Tibial nerve (tissue), 4 donors: ENCODE measurements around the gene HLF. TPM values are rescaled to one million over a fixed set of nuclear protein-coding genes. Genes with fewer than 3 reads are reported as not detected.

ENCODE experiments used
- DNase-seq, 2 donors: peaks; one replicate each; pipeline ENCODE4 v3.0.0-alpha.2; 2019; ENCODE audit warnings: low spot score in 2 of 2
- H3K27ac ChIP-seq, 4 donors: fragments of 200-600 bp; sonication (generic) in 3 of 4; one replicate each; pipeline ENCODE4 v1.5.1; 2017 to 2019; ENCODE audit warnings: mild to moderate bottlenecking in 1 of 4
- H3K27me3 ChIP-seq, 2 donors: fragments of 200-600 bp; sonication (generic) in 1 of 2; one replicate each; pipeline versions ENCODE4 v1.5.1 to v1.6.0; 2017 to 2019
- H3K36me3 ChIP-seq, 3 donors: fragments of 200-600 bp; sonication (generic); one replicate each; pipeline ENCODE4 v1.5.1; 2018 to 2019
- H3K4me1 ChIP-seq, 4 donors: fragments of 200-600 bp; sonication (generic) in 3 of 4; one replicate each; pipeline ENCODE4 v1.5.1; 2017 to 2019
- H3K4me3 ChIP-seq, 4 donors: fragments of 200-600 bp; sonication (generic) in 3 of 4; one replicate each; pipeline ENCODE4 v1.5.1; 2017 to 2019; ENCODE audit warnings: mild to moderate bottlenecking in 1 of 4, moderate library complexity in 1 of 4
- H3K9me3 ChIP-seq, 4 donors: fragments of 200-600 bp; sonication (generic) in 3 of 4; one replicate each; pipeline ENCODE4 v1.5.1; 2017 to 2019
- EP300 ChIP-seq, 2 donors: sonication (generic); formaldehyde crosslinking; IDR thresholded peaks; one replicate each; pipeline ENCODE4 v1.6.1; 2017; ENCODE audit warnings: antibody characterized with exemption in 2 of 2, mild to moderate bottlenecking in 1 of 2
- POLR2A ChIP-seq, 2 donors: fragments of 450-650 bp; IDR thresholded peaks; one replicate each; pipeline ENCODE4 v1.6.1; 2017; ENCODE audit warnings: antibody characterized with exemption in 2 of 2, mild to moderate bottlenecking in 2 of 2, moderate library complexity in 2 of 2
- WGBS, 2 donors: methylation state at CpG; one replicate each; pipeline ENCODE4 v1.1.5; 2018; 5-methylcytosine and 5-hydroxymethylcytosine counted together
- total RNA-seq, 4 donors: library from RNA; depleted of rRNA; stranded (reverse); fragments of >200 nt; gene quantifications; one replicate each; pipeline ENCODE4 v1.1.0, GENCODE V29; 2016
- TF ChIP-seq, protein P1 (sequence below), 5 experiments: fragments of 200-600 bp in 3 of 5; fragments of 450-650 bp in 2 of 5; sonication (generic) in 3 of 5; IDR thresholded peaks; one replicate each; pipeline ENCODE4 v1.5.1; 2016 to 2019; ENCODE audit warnings: antibody characterized with exemption in 5 of 5, mild to moderate bottlenecking in 3 of 5, moderate library complexity in 2 of 5

HLF gene
- total RNA-seq, 4 donors from 2014 or later, result 19.5 to 42.5 (median 36.0) TPM

GRCh38 chr17:55274355-55275255 is 9.8 kb downstream of the HLF start:
- H3K4me1 ChIP-seq, result peaks cover 0 to 76% (median 35%) of the 10 kb centered on the region in 4 donors
- TF ChIP-seq EP300 (IDR thresholded peaks at IDR 0.05) (no peak), POLR2A (IDR thresholded peaks at IDR 0.05) (no peak)
- TF ChIP-seq, protein P1, sequence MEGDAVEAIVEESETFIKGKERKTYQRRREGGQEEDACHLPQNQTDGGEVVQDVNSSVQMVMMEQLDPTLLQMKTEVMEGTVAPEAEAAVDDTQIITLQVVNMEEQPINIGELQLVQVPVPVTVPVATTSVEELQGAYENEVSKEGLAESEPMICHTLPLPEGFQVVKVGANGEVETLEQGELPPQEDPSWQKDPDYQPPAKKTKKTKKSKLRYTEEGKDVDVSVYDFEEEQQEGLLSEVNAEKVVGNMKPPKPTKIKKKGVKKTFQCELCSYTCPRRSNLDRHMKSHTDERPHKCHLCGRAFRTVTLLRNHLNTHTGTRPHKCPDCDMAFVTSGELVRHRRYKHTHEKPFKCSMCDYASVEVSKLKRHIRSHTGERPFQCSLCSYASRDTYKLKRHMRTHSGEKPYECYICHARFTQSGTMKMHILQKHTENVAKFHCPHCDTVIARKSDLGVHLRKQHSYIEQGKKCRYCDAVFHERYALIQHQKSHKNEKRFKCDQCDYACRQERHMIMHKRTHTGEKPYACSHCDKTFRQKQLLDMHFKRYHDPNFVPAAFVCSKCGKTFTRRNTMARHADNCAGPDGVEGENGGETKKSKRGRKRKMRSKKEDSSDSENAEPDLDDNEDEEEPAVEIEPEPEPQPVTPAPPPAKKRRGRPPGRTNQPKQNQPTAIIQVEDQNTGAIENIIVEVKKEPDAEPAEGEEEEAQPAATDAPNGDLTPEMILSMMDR (IDR thresholded peaks at IDR 0.05), result no peak

DNA sequence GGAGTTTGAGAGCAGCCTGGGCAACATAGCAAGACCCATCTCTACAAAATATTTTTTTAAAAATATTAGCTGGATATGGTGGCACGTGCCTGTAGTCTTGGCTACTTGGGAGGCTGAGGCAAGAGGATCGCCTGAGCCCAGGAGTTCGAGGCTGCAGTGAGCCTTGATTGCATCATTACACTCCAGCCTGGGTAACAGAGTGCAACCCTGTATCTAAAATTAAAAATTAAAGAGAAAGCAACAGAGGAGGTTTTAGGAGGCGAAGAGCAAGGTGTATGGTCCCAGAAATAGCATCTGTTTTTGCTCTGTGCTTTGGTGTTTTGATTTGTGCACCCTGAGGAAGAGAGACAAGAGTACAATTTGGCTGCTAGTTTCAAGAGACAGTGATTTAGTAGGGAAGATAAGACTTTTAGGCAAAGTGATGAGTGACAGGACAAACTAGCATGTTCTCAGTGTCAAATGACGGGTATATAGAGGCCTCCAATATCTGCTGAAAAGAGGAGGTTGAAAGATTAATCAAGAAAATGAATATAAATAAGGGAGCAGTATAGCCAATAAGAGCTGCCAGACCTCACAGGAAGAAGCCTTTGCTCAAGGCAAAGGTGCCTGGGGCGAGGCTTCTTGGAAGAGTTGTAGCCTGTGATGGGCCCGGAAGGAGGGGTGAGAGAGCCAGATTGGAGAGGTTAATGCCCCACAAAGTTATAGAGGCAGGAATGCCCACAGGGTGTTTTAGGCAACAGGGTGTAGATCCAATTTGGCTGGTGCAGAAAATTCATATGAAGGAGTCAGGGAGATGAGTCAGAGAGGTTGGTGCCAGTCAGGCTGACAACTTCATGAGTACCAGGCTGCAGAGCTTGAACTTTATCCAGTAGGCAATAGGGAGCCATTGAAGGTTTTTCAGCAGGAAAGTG is 11.4 kb downstream of the HLF start:
- Histone ChIP-seq H3K4me3 (no peak overlapping the region), H3K9me3 (no peaks in the 10 kb centered on the region), H3K4me1 (peaks cover 0 to 76% (median 35%) of the 10 kb centered on the region in 4 donors), H3K36me3 (no peaks in the 10 kb centered on the region), H3K27me3 (no peaks in the 10 kb centered on the region), H3K27ac (peak overlapping the region in 3 of 4 donors; percentile 24 to 91 (median 91))
- no peak for TF ChIP-seq POLR2A (IDR thresholded peaks at IDR 0.05)
- TF ChIP-seq, protein P1 (IDR thresholded peaks at IDR 0.05), result no peak
- TF ChIP-seq EP300 (IDR thresholded peaks at IDR 0.05), result no peak
- DNase-seq, result no peak
- 73 to 75% methylated on average over 7 of the region's 7 CpGs for WGBS, 2 donors

More at GRCh38 chr17:55274355-55275255, 9.8 kb downstream of the HLF start:
- Histone ChIP-seq H3K9me3 (no peaks in the 10 kb centered on the region), H3K4me3 (no peak overlapping the region), H3K27ac (peak overlapping the region; percentile 67 to 91 (median 84)), H3K36me3 (no peaks in the 10 kb centered on the region), H3K27me3 (no peaks in the 10 kb centered on the region)
- WGBS, 2 donors, result 63 to 75% methylated on average over 7 of the region's 7 CpGs
- DNase-seq, result no peak

DNA sequence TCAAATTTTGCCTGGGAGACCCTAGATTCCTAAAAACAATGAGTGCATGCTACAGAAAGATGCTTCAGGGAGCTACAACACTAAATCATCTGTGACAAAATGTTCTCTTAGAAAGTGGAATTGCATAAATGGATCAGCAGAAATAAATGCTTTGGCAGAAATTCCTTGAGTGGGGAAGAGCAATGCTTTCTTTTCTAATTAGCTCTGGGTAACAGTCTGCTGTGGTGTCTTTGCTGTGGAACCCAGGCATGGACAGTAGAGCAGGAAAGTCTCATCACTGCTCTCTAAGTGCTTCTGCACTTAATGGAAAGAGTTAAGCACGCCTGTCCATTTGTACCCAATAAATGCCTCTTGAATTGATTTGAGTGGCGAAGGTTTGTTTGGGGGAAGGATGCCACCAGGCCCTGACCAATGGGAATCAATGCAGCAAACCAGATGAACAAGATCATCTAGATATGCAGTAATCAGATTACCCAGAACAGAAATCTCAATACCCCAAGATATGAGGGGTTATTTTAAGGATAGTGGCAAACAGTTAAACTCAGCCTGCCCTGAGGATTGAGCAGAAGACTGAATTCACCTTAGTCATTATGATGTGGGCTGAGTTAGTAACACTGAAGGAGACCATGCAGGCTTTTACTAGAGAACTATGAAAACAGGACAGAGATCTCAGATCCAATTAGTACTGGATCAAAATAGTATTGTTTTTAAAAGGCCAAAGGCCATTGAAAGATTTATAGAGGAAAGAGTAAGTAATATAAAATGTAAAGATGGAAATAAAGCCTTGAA is 13.6 kb downstream of the HLF start:
- WGBS, 2 donors, result 71 to 74% methylated on average over 2 of the region's 2 CpGs
- Histone ChIP-seq H3K9me3 (no peaks in the 10 kb centered on the region), H3K4me3 (no peak overlapping the region), H3K27me3 (no peaks in the 10 kb centered on the region), H3K27ac (peak overlapping the region in 3 of 4 donors; percentile 31 to 91 (median 91)), H3K36me3 (no peaks in the 10 kb centered on the region), H3K4me1 (peaks cover 0 to 84% (median 39%) of the 10 kb centered on the region in 4 donors)
- no peak for DNase-seq
- TF ChIP-seq EP300 (IDR thresholded peaks at IDR 0.05) (no peak), POLR2A (IDR thresholded peaks at IDR 0.05) (no peak)
- TF ChIP-seq, protein P1 (IDR thresholded peaks at IDR 0.05), result no peak

- DNase-seq, result no peak
- Histone ChIP-seq H3K27me3 (no peaks in the 10 kb centered on the region), H3K4me1 (peaks cover 0 to 84% (median 36%) of the 10 kb centered on the region in 4 donors), H3K36me3 (no peaks in the 10 kb centered on the region), H3K4me3 (no peak overlapping the region), H3K27ac (peak overlapping the region in 1 of 4 donors; percentile 91), H3K9me3 (no peaks in the 10 kb centered on the region)
- WGBS, 2 donors, result 91 to 92% methylated on average over 1 of the region's 1 CpG
- TF ChIP-seq, protein P1 (IDR thresholded peaks at IDR 0.05), result no peak
- no peak for TF ChIP-seq EP300 (IDR thresholded peaks at IDR 0.05)
- no peak for TF ChIP-seq POLR2A (IDR thresholded peaks at IDR 0.05)
Measured at GRCh38 chr17:55279203-55279602, 14.4 kb downstream of the HLF start.
